BJ (cell line): ENCODE results near the gene WDR46. TPM values are rescaled to one million over a fixed set of nuclear protein-coding genes. Genes with fewer than 3 reads are reported as not detected.

Experiments used
- CTCF ChIA-PET: fragments of 350-600 bp; formaldehyde crosslinking; extraction: SDS; loops from one replicate; lab custom pipeline; 2021; ENCODE audit warnings: antibody characterized with exemption, inconsistent platforms; lab: Yijun Ruan, JAX
- POLR2A ChIA-PET: fragments of 300-600 bp; sonication (Branson Sonifier 250); formaldehyde crosslinking; extraction: SDS; loops from one replicate; lab custom pipeline; 2021; ENCODE audit warnings: antibody characterized with exemption; lab: Charles Lee
- DNase-seq: peaks from one replicate; pipeline ENCODE4 v3.0.0-alpha.2; 2011; ENCODE audit warnings: low read depth
- H3K27me3 ChIP-seq: 2 replicates; pipeline ENCODE4 v1.6.0; 2011; ENCODE audit warnings: low read length; ENCODE audit not compliant: control insufficient read depth, insufficient read depth
- H3K36me3 ChIP-seq: 2 replicates; pipeline ENCODE4 v1.5.1; 2011; ENCODE audit warnings: low read length; ENCODE audit not compliant: control insufficient read depth, insufficient read depth
- H3K4me3 ChIP-seq: 2 replicates; pipeline ENCODE4 v1.5.1; 2011; ENCODE audit warnings: low read depth, mild to moderate bottlenecking, control low read depth, low read length
- CTCF ChIP-seq: IDR thresholded peaks from 2 replicates; pipeline ENCODE4 v1.5.1; 2011; ENCODE audit warnings: low read depth, mild to moderate bottlenecking, control low read depth, inconsistent platforms, low read length, moderate library complexity; ENCODE audit not compliant: insufficient read depth
- polyA plus RNA-seq: library from polyadenylated mRNA; depleted of rRNA; stranded (reverse); fragments of >200 nt; gene quantifications from 2 replicates; pipeline ENCODE4 v1.2.3, GENCODE V29; 2011

WDR46 gene
- polyA plus RNA-seq, 1 experiment: 78.9 TPM

GRCh38 chr6:33319939-33320314 is 30.9 kb upstream of the WDR46 start:
- DNase-seq: no peak
- H3K4me3 ChIP-seq: peak overlapping the region; percentile 18; the same call in 1 of the 2 replicates
- ChIA-PET CTCF (no interaction called here), POLR2A (no interaction called here)
- H3K27me3 ChIP-seq: no peaks in the 10 kb centered on the region
- no peak for TF ChIP-seq CTCF
- H3K36me3 ChIP-seq: peaks cover 21% of the 10 kb centered on the region

- H3K4me3 ChIP-seq: peak overlapping the region; percentile 8; the same call in 1 of the 2 replicates
- CTCF ChIA-PET: interaction anchor here (1.2 to 1.6 kb wide), 3 partner anchors 18 to 41 kb away, joined by 3 to 6 read pairs (median 4); partner anchors contain the start of genes B3GALT4 and RGL2
- H3K27me3 ChIP-seq: no peaks in the 10 kb centered on the region
These were observed 29.5 kb upstream of the WDR46 start for GRCh38 chr6:33318426-33319073.

GRCh38 chr6:33317669-33318425 is 28.8 kb upstream of the WDR46 start, which contains the start of gene ZBTB22:
Gene ZBTB22 (minus strand): TSS chr6:33317744. CDS start chr6:33316916, 828 bp downstream.
- CTCF ChIA-PET: interaction anchor here (1.2 to 1.6 kb wide), 3 partner anchors 17 to 41 kb away, joined by 3 to 6 read pairs (median 4); partner anchors contain the start of genes B3GALT4 and RGL2
- Histone ChIP-seq H3K27me3 (no peaks in the 10 kb centered on the region), H3K4me3 (peak within 1 kb of the TSS; percentile 35), H3K36me3 (peaks cover 21% of the 10 kb centered on the region)
- TF ChIP-seq CTCF: no peak
- DNase-seq: peak; percentile 96
- POLR2A ChIA-PET: no interaction called here

More at GRCh38 chr6:33318426-33319073, 29.5 kb upstream of the WDR46 start:
- POLR2A ChIA-PET: no interaction called here
- H3K36me3 ChIP-seq: peaks cover 21% of the 10 kb centered on the region
- no peak for DNase-seq
- TF ChIP-seq CTCF: no peak

- TF ChIP-seq CTCF: no peak
- H3K27me3 ChIP-seq: no peaks in the 10 kb centered on the region
- ChIA-PET CTCF (interaction anchor here (1.3 to 1.6 kb wide), 2 partner anchors 17 to 40 kb away, joined by 3 to 4 read pairs; partner anchors contain the start of gene B3GALT4), POLR2A (interaction anchor here (0.6 kb wide), 1 partner anchor 35 kb away, joined by 5 read pairs; no protein-coding TSS in a partner anchor)
- H3K36me3 ChIP-seq: peaks cover 21% of the 10 kb centered on the region
- no peak for DNase-seq
- peak overlapping the region; percentile 35 for H3K4me3 ChIP-seq
These were observed 28.3 kb upstream of the WDR46 start for GRCh38 chr6:33317419-33317668.
